ENCODE data around the gene ANTXR2.

The ANTXR2 gene

GRCh38 chr4:80091688-80092087 is 18.7 kb upstream of the ANTXR2 start:
- DNase-seq, result no peak

- DNase-seq, result no peak
Measured at GRCh38 chr4:80091184-80091583, 18.2 kb upstream of the ANTXR2 start.

GRCh38 chr4:80090090-80090489 is 17.1 kb upstream of the ANTXR2 start:
- DNase-seq, result no peak

GRCh38 chr4:80088471-80088870 is 15.4 kb upstream of the ANTXR2 start:
- no peak for DNase-seq

- DNase-seq, result no peak
Measured at GRCh38 chr4:80086296-80086695, 13.3 kb upstream of the ANTXR2 start.

- no peak for DNase-seq
Measured at GRCh38 chr4:80085081-80085480, 12.1 kb upstream of the ANTXR2 start.

GRCh38 chr4:80082693-80083092 is 9.7 kb upstream of the ANTXR2 start:
- no peak for DNase-seq

GRCh38 chr4:80081566-80081965 is 8.5 kb upstream of the ANTXR2 start:
- DNase-seq, result no peak

- no peak for DNase-seq
Measured at GRCh38 chr4:80079255-80079923, 6.4 kb upstream of the ANTXR2 start.

GRCh38 chr4:80078346-80079092 is 5.5 kb upstream of the ANTXR2 start:
- no peak for DNase-seq

- DNase-seq, result no peak
Measured at GRCh38 chr4:80077639-80078038, 4.6 kb upstream of the ANTXR2 start.

- no peak for DNase-seq
Measured at GRCh38 chr4:80076681-80077080, 3.7 kb upstream of the ANTXR2 start.

- DNase-seq, result no peak
Measured at GRCh38 chr4:80075995-80076675, 3.1 kb upstream of the ANTXR2 start.

- no peak for DNase-seq
Measured at GRCh38 chr4:80074651-80075050, 1.6 kb upstream of the ANTXR2 start.

- no peak for DNase-seq
Measured at GRCh38 chr4:80074069-80074468, 1.0 kb upstream of the ANTXR2 start.

GRCh38 chr4:80073473-80074008 is 512 bp upstream of the ANTXR2 start:
- no peak for DNase-seq

- peak; percentile 22 to 43 for DNase-seq
Measured at GRCh38 chr4:80072228-80072743, 743 bp downstream of the ANTXR2 start.

- DNase-seq, result no peak
Measured at GRCh38 chr4:80071604-80072227, 1.3 kb downstream of the ANTXR2 start.

- no peak for DNase-seq
Measured at GRCh38 chr4:80070880-80071603, 2.0 kb downstream of the ANTXR2 start.

GRCh38 chr4:80069837-80070731 is 2.9 kb downstream of the ANTXR2 start:
- DNase-seq, result no peak

Data from NCI-H524 (cell line).